Upper lobe of left lung (tissue), 6 donors: ENCODE measurements around the gene TP53I13. TPM values are rescaled to one million over a fixed set of nuclear protein-coding genes. Genes with fewer than 3 reads are reported as not detected.

Source experiments
- ATAC-seq, 2 donors: fragments of 200-7000 bp; cut with Tn5 transposase; one replicate each; pipeline ENCODE4 v1.9.1; 2022; ENCODE audit warnings: mild to moderate bottlenecking in 2 of 2, moderate library complexity in 2 of 2; ENCODE audit not compliant: low FRiP score in 2 of 2
- DNase-seq, 2 donors: peaks; one replicate each; pipeline ENCODE4 v3.0.0-alpha.2; 2019 to 2020
- H3K27ac ChIP-seq, 4 donors: fragments of 200-600 bp; sonication (generic); one replicate each; pipeline ENCODE4 v1.5.1; 2016 to 2019
- H3K27me3 ChIP-seq, 4 donors: fragments of 200-600 bp; sonication (generic); one replicate each; pipeline ENCODE4 v1.5.1; 2017 to 2019
- H3K36me3 ChIP-seq, 4 donors: fragments of 200-600 bp; sonication (generic); one replicate each; pipeline ENCODE4 v1.5.1; 2016 to 2019
- H3K4me1 ChIP-seq, 4 donors: fragments of 200-600 bp; sonication (generic); one replicate each; pipeline ENCODE4 v1.5.1; 2018 to 2019
- H3K4me3 ChIP-seq, 4 donors: fragments of 200-600 bp; sonication (generic); one replicate each; pipeline ENCODE4 v1.5.1; 2017 to 2019; ENCODE audit warnings: mild to moderate bottlenecking in 2 of 4, moderate library complexity in 1 of 4
- H3K9me3 ChIP-seq, 4 donors: fragments of 200-600 bp; sonication (generic); one replicate each; pipeline ENCODE4 v1.5.1; 2018 to 2019
- CTCF ChIP-seq, 6 experiments: fragments of 450-650 bp in 4 of 6; fragments of 200-600 bp in 2 of 6; sonication (generic) in 2 of 6; IDR thresholded peaks; one replicate each; pipeline ENCODE4 v1.5.1; 2016 to 2019; ENCODE audit warnings: antibody characterized with exemption in 6 of 6
- EP300 ChIP-seq, 4 donors: sonication (generic); formaldehyde crosslinking; IDR thresholded peaks; one replicate each; pipeline ENCODE4 v1.5.1; 2017; ENCODE audit warnings: antibody characterized with exemption in 4 of 4, control low read depth in 2 of 4
- POLR2A ChIP-seq, 4 donors: fragments of 450-650 bp; IDR thresholded peaks; one replicate each; pipeline ENCODE4 v1.5.1; 2016 to 2017; ENCODE audit warnings: antibody characterized with exemption in 4 of 4, mild to moderate bottlenecking in 2 of 4
- POLR2AphosphoS5 ChIP-seq, 2 donors: sonication (generic); formaldehyde crosslinking; IDR thresholded peaks; one replicate each; pipeline ENCODE4 v1.5.1; 2017; ENCODE audit warnings: antibody characterized with exemption in 2 of 2
- WGBS, 2 donors: methylation state at CpG; one replicate each; pipeline ENCODE4 v1.1.5; 2017 to 2018; 5-methylcytosine and 5-hydroxymethylcytosine counted together
- total RNA-seq, 6 donors: library from RNA; depleted of rRNA in 4 of 6; stranded (reverse); fragments of >200 nt in 4 of 6; gene quantifications; one replicate each; pipeline versions ENCODE4 v1.1.0 to v1.2.1, GENCODE V29; 2016 to 2021
- donor health status: DM: no; HTN: no; CAD: no; lungs with moderate emphysema.
- donor health status: DM: no; HTN: yes; CAD: no; lungs with severe emphysema.

Gene TP53I13
- total RNA-seq, 6 donors from 2014 or later: 57.3 to 178 (median 75.4) TPM

GRCh38 chr17:29583324-29584248 is 15.1 kb downstream of the TP53I13 start:
- ATAC-seq (no peak), DNase-seq (no peak)
- H3K27ac ChIP-seq: peak overlapping the region; percentile 84 to 92 (median 89)
- H3K27me3 ChIP-seq: no peaks in the 10 kb centered on the region
- no peak overlapping the region for H3K4me3 ChIP-seq
- H3K36me3 ChIP-seq: peaks cover 0 to 46% (median 20%) of the 10 kb centered on the region in 4 donors
- TF ChIP-seq CTCF (IDR thresholded peaks at IDR 0.05) (no peak), POLR2AphosphoS5 (IDR thresholded peaks at IDR 0.05) (no peak), EP300 (IDR thresholded peaks at IDR 0.05) (no peak), POLR2A (IDR thresholded peaks at IDR 0.05) (no peak)
- 82 to 91% methylated on average over 11 to 16 of the region's 16 CpGs for WGBS, 2 donors
- H3K4me1 ChIP-seq: peaks cover 36 to 57% (median 50%) of the 10 kb centered on the region in 4 donors
- no peaks in the 10 kb centered on the region for H3K9me3 ChIP-seq

GRCh38 chr17:29584452-29585079 is 16.1 kb downstream of the TP53I13 start:
- ATAC-seq (no peak), DNase-seq (no peak)
- TF ChIP-seq CTCF (IDR thresholded peaks at IDR 0.05): no peak
- TF ChIP-seq EP300 (IDR thresholded peaks at IDR 0.05): peak in 1 of 4 donors; percentile 59
- peak in 1 of 4 donors; percentile 9 for TF ChIP-seq POLR2A (IDR thresholded peaks at IDR 0.05)
- TF ChIP-seq POLR2AphosphoS5 (IDR thresholded peaks at IDR 0.05): peak in 1 of 2 donors; percentile 64
- Histone ChIP-seq H3K27ac (peak overlapping the region; percentile 84 to 92 (median 89)), H3K9me3 (no peaks in the 10 kb centered on the region), H3K27me3 (no peaks in the 10 kb centered on the region), H3K4me1 (peaks cover 40 to 60% (median 51%) of the 10 kb centered on the region in 4 donors), H3K36me3 (peaks cover 0 to 36% (median 20%) of the 10 kb centered on the region in 4 donors), H3K4me3 (peak overlapping the region in 3 of 4 donors; percentile 43 to 95 (median 81))
- WGBS, 2 donors: 45 to 63% methylated on average over 5 to 9 of the region's 12 CpGs

- Histone ChIP-seq H3K27ac (peak overlapping the region; percentile 84 to 92 (median 89)), H3K4me3 (peak overlapping the region; percentile 35 to 95 (median 62)), H3K27me3 (no peaks in the 10 kb centered on the region), H3K36me3 (peaks cover 0 to 31% (median 17%) of the 10 kb centered on the region in 4 donors), H3K4me1 (peaks cover 47 to 62% (median 56%) of the 10 kb centered on the region in 4 donors), H3K9me3 (no peaks in the 10 kb centered on the region)
- peak; percentile 79 to 87 for TF ChIP-seq POLR2AphosphoS5 (IDR thresholded peaks at IDR 0.05)
- TF ChIP-seq CTCF (IDR thresholded peaks at IDR 0.05): peak in 3 of 6 experiments; percentile 20 to 35 (median 27)
- peak in 2 of 4 donors; percentile 90 to 91 for TF ChIP-seq EP300 (IDR thresholded peaks at IDR 0.05)
- TF ChIP-seq POLR2A (IDR thresholded peaks at IDR 0.05): peak in 3 of 4 donors; percentile 28 to 51 (median 43)
- WGBS, 2 donors: 46 to 94% methylated on average over 2 to 8 of the region's 8 CpGs
- DNase-seq: no peak
- ATAC-seq: no peak
Measured at GRCh38 chr17:29585080-29585751, 16.7 kb downstream of the TP53I13 start.

GRCh38 chr17:29586676-29587469 is 18.4 kb downstream of the TP53I13 start:
- Histone ChIP-seq H3K4me1 (peaks cover 63 to 74% (median 69%) of the 10 kb centered on the region in 4 donors), H3K36me3 (peaks cover 0 to 17% (median 7%) of the 10 kb centered on the region in 4 donors), H3K4me3 (peak overlapping the region in 3 of 4 donors; percentile 43 to 95 (median 81)), H3K27ac (peak overlapping the region; percentile 84 to 92 (median 89)), H3K9me3 (no peaks in the 10 kb centered on the region), H3K27me3 (peaks cover 0 to under 1% (median 0%) of the 10 kb centered on the region in 4 donors)
- no peak for TF ChIP-seq EP300 (IDR thresholded peaks at IDR 0.05)
- DNase-seq: no peak
- 59 to 64% methylated on average over 6 to 9 of the region's 9 CpGs for WGBS, 2 donors
- ATAC-seq: no peak
